Upper lobe of left lung (tissue), 4 donors: ENCODE data around the gene TTC32.

Source experiments
- CTCF ChIP-seq, 6 experiments: fragments of 450-650 bp in 4 of 6; fragments of 200-600 bp in 2 of 6; sonication (generic) in 2 of 6; IDR thresholded peaks; one replicate each; pipeline ENCODE4 v1.5.1; 2016 to 2019; ENCODE audit warnings: antibody characterized with exemption in 6 of 6
- EP300 ChIP-seq, 4 donors: sonication (generic); formaldehyde crosslinking; IDR thresholded peaks; one replicate each; pipeline ENCODE4 v1.5.1; 2017; ENCODE audit warnings: antibody characterized with exemption in 4 of 4, control low read depth in 2 of 4
- POLR2AphosphoS5 ChIP-seq, 2 donors: sonication (generic); formaldehyde crosslinking; IDR thresholded peaks; one replicate each; pipeline ENCODE4 v1.5.1; 2017; ENCODE audit warnings: antibody characterized with exemption in 2 of 2

GRCh38 chr2:19863303-19864041, 38.3 kb downstream of the TTC32 start:
- TF ChIP-seq CTCF (IDR thresholded peaks at IDR 0.05) (peak; percentile 87 to 97 (median 96)), POLR2AphosphoS5 (IDR thresholded peaks at IDR 0.05) (no peak), EP300 (IDR thresholded peaks at IDR 0.05) (no peak)
